IMR-90 (cell line): ENCODE data around the gene DHDH.

Experiments used
- BHLHE40 ChIP-seq: fragments of 150-350 bp; IDR thresholded peaks from 2 replicates; pipeline ENCODE4 v1.6.1; 2016; ENCODE audit warnings: mild to moderate bottlenecking, low read depth, low read length
- ELK1 ChIP-seq: fragments of 150-350 bp; IDR thresholded peaks from 2 replicates; pipeline ENCODE4 v1.6.1; 2016; ENCODE audit warnings: low read depth, mild to moderate bottlenecking, low read length, moderate library complexity, borderline replicate concordance
- POLR2A ChIP-seq: IDR thresholded peaks from 2 replicates; pipeline ENCODE4 v1.6.1; 2012; ENCODE audit warnings: mild to moderate bottlenecking, low read depth, low read length
- RFX5 ChIP-seq: IDR thresholded peaks from 2 replicates; pipeline ENCODE4 v1.8.0; 2012; ENCODE audit warnings: low read depth, mild to moderate bottlenecking, low read length, moderate library complexity
- TF ChIP-seq, protein P1 (sequence below): conservative IDR thresholded peaks from 2 replicates; pipeline ENCODE4 v1.5.1; 2012; ENCODE audit warnings: mild to moderate bottlenecking, low read depth, low read length, improper control_type of control experiment

DNA sequence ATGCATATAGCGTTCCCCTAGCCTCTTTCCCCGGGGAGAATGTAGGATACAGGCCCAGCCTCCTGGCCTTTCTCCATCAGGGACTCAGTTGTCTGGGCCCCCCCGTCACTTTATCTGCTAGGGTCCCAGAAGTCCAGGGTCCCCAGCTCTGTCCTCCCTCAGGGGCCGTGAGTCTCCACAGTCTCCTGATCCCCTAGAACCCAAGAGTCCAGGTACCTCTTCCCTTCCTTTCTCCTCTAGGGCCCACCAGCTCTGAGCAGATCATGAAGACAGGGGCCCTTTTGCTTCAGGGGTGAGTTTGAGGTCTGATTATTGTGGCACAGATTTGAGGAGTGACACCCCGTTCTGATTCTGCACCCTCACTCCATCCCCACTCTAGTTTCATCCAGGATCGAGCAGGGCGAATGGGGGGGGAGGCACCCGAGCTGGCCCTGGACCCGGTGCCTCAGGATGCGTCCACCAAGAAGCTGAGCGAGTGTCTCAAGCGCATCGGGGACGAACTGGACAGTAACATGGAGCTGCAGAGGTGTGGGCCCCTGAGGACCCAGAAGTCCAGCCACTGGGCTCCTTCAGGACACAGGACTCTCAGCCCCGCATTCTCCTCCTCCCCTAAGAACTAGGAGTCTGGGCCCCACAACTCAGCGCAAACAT is 21.9 kb downstream of the DHDH start:
- TF ChIP-seq, protein P1, sequence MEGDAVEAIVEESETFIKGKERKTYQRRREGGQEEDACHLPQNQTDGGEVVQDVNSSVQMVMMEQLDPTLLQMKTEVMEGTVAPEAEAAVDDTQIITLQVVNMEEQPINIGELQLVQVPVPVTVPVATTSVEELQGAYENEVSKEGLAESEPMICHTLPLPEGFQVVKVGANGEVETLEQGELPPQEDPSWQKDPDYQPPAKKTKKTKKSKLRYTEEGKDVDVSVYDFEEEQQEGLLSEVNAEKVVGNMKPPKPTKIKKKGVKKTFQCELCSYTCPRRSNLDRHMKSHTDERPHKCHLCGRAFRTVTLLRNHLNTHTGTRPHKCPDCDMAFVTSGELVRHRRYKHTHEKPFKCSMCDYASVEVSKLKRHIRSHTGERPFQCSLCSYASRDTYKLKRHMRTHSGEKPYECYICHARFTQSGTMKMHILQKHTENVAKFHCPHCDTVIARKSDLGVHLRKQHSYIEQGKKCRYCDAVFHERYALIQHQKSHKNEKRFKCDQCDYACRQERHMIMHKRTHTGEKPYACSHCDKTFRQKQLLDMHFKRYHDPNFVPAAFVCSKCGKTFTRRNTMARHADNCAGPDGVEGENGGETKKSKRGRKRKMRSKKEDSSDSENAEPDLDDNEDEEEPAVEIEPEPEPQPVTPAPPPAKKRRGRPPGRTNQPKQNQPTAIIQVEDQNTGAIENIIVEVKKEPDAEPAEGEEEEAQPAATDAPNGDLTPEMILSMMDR, result no peak
- TF ChIP-seq POLR2A, result no peak
- TF ChIP-seq ELK1, result no peak
- TF ChIP-seq BHLHE40, result no peak
- TF ChIP-seq RFX5, result no peak
